Skeletal muscle satellite cell (primary cell): ENCODE results near the gene DISP2.

Source experiments
- H3K27me3 ChIP-seq: 2 replicates; pipeline ENCODE4 v1.7.0; 2013; ENCODE audit warnings: low read length; ENCODE audit not compliant: control insufficient read depth, insufficient read depth
- H3K36me3 ChIP-seq: 2 replicates; pipeline ENCODE4 v1.7.0; 2013; ENCODE audit warnings: mild to moderate bottlenecking, control low read depth, low read length; ENCODE audit not compliant: insufficient read depth
- H3K4me1 ChIP-seq: 2 replicates; pipeline ENCODE4 v1.7.0; 2013; ENCODE audit warnings: low read length; ENCODE audit not compliant: control insufficient read depth, insufficient read depth
- H3K4me2 ChIP-seq: 2 replicates; pipeline ENCODE4 v1.7.0; 2013; ENCODE audit warnings: mild to moderate bottlenecking, low read length
- H3K4me3 ChIP-seq: 2 replicates; pipeline ENCODE4 v1.7.0; 2013; ENCODE audit warnings: low read length
- H3K9ac ChIP-seq: 2 replicates; pipeline ENCODE4 v1.7.0; 2013; ENCODE audit warnings: mild to moderate bottlenecking, low read depth, low read length, moderate library complexity
- H3K9me3 ChIP-seq: replicated peaks from 2 replicates; pipeline ENCODE4 v1.7.0; 2013; ENCODE audit warnings: mild to moderate bottlenecking, control low read depth, low read length

DISP2 gene

GRCh38 chr15:40329804-40330203 lies 28.2 kb upstream of the DISP2 start:
- Histone ChIP-seq H3K4me1 (peaks cover 27% of the 10 kb centered on the region), H3K9ac (no peak overlapping the region), H3K4me2 (no peak overlapping the region), H3K4me3 (no peak overlapping the region), H3K9me3 (no peaks in the 10 kb centered on the region), H3K27me3 (no peaks in the 10 kb centered on the region), H3K36me3 (peaks cover 2% of the 10 kb centered on the region)

GRCh38 chr15:40330368-40330836 lies 27.6 kb upstream of the DISP2 start:
- Histone ChIP-seq H3K27me3 (no peaks in the 10 kb centered on the region), H3K4me2 (no peak overlapping the region), H3K36me3 (peaks cover 8% of the 10 kb centered on the region), H3K9ac (no peak overlapping the region), H3K4me3 (no peak overlapping the region), H3K9me3 (no peaks in the 10 kb centered on the region), H3K4me1 (peaks cover 23% of the 10 kb centered on the region)

- H3K4me2 ChIP-seq: no peak overlapping the region
Observed at GRCh38 chr15:40331026-40331425, 27.0 kb upstream of the DISP2 start.

GRCh38 chr15:40331637-40332036 lies 26.4 kb upstream of the DISP2 start:
- Histone ChIP-seq H3K9me3 (no peaks in the 10 kb centered on the region), H3K27me3 (no peaks in the 10 kb centered on the region), H3K9ac (no peak overlapping the region), H3K4me1 (peaks cover 23% of the 10 kb centered on the region), H3K4me2 (no peak overlapping the region), H3K36me3 (peaks cover 20% of the 10 kb centered on the region), H3K4me3 (no peak overlapping the region)

More at GRCh38 chr15:40331026-40331425, 27.0 kb upstream of the DISP2 start:
- peaks cover 14% of the 10 kb centered on the region for H3K36me3 ChIP-seq
- H3K4me1 ChIP-seq: peaks cover 23% of the 10 kb centered on the region
- H3K9ac ChIP-seq: no peak overlapping the region
- no peak overlapping the region for H3K4me3 ChIP-seq
- H3K27me3 ChIP-seq: no peaks in the 10 kb centered on the region
- no peaks in the 10 kb centered on the region for H3K9me3 ChIP-seq

GRCh38 chr15:40332113-40332781 lies 25.8 kb upstream of the DISP2 start:
- no peak overlapping the region for H3K4me3 ChIP-seq
- no peaks in the 10 kb centered on the region for H3K27me3 ChIP-seq
- no peak overlapping the region for H3K9ac ChIP-seq
- no peaks in the 10 kb centered on the region for H3K9me3 ChIP-seq
- peaks cover 24% of the 10 kb centered on the region for H3K4me1 ChIP-seq
- no peak overlapping the region for H3K4me2 ChIP-seq
- H3K36me3 ChIP-seq: peaks cover 26% of the 10 kb centered on the region

GRCh38 chr15:40333922-40334492 lies 24.0 kb upstream of the DISP2 start:
- H3K4me1 ChIP-seq: peaks cover 30% of the 10 kb centered on the region
- no peak overlapping the region for H3K4me2 ChIP-seq
- no peaks in the 10 kb centered on the region for H3K27me3 ChIP-seq
- H3K4me3 ChIP-seq: no peak overlapping the region
- H3K9ac ChIP-seq: no peak overlapping the region
- H3K9me3 ChIP-seq: no peaks in the 10 kb centered on the region
- H3K36me3 ChIP-seq: peaks cover 37% of the 10 kb centered on the region

GRCh38 chr15:40334541-40334940 lies 23.5 kb upstream of the DISP2 start:
- Histone ChIP-seq H3K4me1 (peaks cover 36% of the 10 kb centered on the region), H3K27me3 (no peaks in the 10 kb centered on the region), H3K4me3 (no peak overlapping the region), H3K36me3 (peaks cover 37% of the 10 kb centered on the region), H3K9me3 (no peaks in the 10 kb centered on the region), H3K9ac (no peak overlapping the region), H3K4me2 (no peak overlapping the region)

- Histone ChIP-seq H3K27me3 (no peaks in the 10 kb centered on the region), H3K4me3 (no peak overlapping the region), H3K4me1 (peaks cover 40% of the 10 kb centered on the region), H3K4me2 (no peak overlapping the region), H3K36me3 (peaks cover 37% of the 10 kb centered on the region), H3K9me3 (no peaks in the 10 kb centered on the region), H3K9ac (no peak overlapping the region)
Observed at GRCh38 chr15:40334941-40335795, 22.9 kb upstream of the DISP2 start.

- Histone ChIP-seq H3K4me1 (peaks cover 47% of the 10 kb centered on the region), H3K9me3 (no peaks in the 10 kb centered on the region), H3K27me3 (no peaks in the 10 kb centered on the region), H3K4me2 (no peak overlapping the region), H3K9ac (no peak overlapping the region), H3K36me3 (peaks cover 37% of the 10 kb centered on the region), H3K4me3 (no peak overlapping the region)
Observed at GRCh38 chr15:40335938-40336743, 21.9 kb upstream of the DISP2 start.

- no peak overlapping the region for H3K4me2 ChIP-seq
- no peaks in the 10 kb centered on the region for H3K27me3 ChIP-seq
- H3K9me3 ChIP-seq: no peaks in the 10 kb centered on the region
- peak overlapping the region; percentile 95 for H3K9ac ChIP-seq
- H3K36me3 ChIP-seq: peaks cover 37% of the 10 kb centered on the region
- H3K4me1 ChIP-seq: peaks cover 53% of the 10 kb centered on the region
- no peak overlapping the region for H3K4me3 ChIP-seq
Observed at GRCh38 chr15:40336744-40337122, 21.3 kb upstream of the DISP2 start.

- H3K4me3 ChIP-seq: peak overlapping the region; percentile 74
- peak overlapping the region; percentile 94 for H3K4me2 ChIP-seq
- peaks cover 59% of the 10 kb centered on the region for H3K4me1 ChIP-seq
- H3K36me3 ChIP-seq: peaks cover 34% of the 10 kb centered on the region
- no peaks in the 10 kb centered on the region for H3K9me3 ChIP-seq
- no peaks in the 10 kb centered on the region for H3K27me3 ChIP-seq
- peak overlapping the region; percentile 95 for H3K9ac ChIP-seq
Observed at GRCh38 chr15:40337597-40337996, 20.4 kb upstream of the DISP2 start.
